SK-N-DZ (cell line): ENCODE results near the gene LRRIQ3.
"Not testable (repeated sequence)": the region's sequence is repeated elsewhere in the genome, so short reads cannot be mapped to it uniquely, and the experiment has no call there.

Experiments
- DNase-seq: peaks from one replicate; pipeline ENCODE4 v3.0.0-alpha.2; 2015; ENCODE audit warnings: low spot score

LRRIQ3 gene

DNA sequence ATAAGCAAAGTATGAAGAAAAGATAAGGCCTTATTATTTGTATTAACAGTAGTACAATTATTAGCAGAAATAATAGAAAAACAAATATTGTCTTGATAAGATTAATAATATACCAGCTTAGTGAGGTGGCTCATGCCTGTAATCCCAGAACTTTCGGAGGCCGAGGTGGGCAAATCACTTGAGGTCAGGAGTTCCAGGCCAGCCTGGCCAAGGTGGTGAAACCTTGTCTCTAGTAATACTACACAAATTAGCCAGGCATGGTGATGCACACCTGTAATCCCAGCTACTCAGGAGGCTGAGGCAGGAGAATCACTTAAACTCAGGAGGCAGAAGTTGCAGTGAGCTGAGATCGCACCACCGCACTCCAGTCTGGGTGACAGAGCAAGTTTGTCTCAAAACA, 80.6 kb downstream of the LRRIQ3 start:
- DNase-seq, result not testable (repeated sequence)

DNA sequence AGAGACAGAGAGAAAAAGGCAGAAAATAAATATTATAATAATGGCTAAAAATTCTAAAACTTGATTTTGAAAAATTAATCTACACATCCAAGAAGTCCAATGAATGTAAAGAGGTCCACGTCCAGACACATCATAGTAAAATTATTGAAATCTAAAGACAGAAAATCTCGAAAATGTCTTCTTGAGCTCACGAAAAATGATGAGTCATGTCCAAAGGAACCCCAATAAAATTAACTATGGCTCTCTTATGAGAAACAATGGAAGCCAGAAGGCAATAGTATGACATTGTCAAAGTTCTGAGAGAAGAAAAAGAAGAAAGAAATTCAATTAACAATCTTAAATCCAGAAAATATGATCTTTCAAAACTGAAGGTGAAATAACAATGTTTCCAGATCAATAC, 84.6 kb downstream of the LRRIQ3 start:
- no peak for DNase-seq

GRCh38 chr1:74107394-74107793, 90.6 kb downstream of the LRRIQ3 start:
- DNase-seq, result no peak

DNA sequence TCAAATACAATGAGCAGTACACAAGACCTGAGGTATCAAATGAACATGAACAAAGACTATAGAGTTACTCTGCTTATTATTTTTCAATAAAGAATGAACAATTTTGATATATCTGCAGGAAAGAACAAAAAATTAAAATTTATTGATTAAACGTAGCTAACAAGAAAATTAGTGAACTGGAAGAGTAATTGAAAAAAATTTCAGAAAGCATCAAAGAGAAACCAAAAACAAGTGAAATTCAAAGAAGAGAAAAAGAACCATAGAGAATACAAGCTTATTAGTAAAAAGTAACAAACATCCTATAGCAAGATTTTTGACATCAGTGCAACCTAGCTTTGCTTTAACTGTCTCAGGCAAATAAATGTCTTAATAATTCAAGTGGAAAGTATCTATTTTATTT, 106.6 kb downstream of the LRRIQ3 start:
- no peak for DNase-seq

DNA sequence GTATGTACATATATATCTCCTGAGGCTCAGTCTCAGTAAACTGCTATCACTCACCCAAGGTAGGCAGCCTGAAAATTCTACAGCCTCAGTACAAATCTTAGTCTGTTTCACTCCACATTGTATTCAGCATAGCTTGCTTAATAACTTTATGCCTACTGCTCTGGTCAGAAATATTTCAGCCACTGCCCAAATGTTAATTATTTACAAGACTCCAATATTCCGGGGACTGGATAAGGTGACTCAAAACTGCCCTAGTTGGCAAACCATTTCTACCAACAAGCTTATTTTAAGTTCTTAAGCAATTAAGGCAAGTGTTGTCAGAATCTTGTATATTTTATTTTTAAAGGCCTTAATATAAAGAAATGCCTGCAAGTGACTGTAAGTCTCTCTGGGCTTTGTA, 114.8 kb downstream of the LRRIQ3 start:
- no peak for DNase-seq

DNA sequence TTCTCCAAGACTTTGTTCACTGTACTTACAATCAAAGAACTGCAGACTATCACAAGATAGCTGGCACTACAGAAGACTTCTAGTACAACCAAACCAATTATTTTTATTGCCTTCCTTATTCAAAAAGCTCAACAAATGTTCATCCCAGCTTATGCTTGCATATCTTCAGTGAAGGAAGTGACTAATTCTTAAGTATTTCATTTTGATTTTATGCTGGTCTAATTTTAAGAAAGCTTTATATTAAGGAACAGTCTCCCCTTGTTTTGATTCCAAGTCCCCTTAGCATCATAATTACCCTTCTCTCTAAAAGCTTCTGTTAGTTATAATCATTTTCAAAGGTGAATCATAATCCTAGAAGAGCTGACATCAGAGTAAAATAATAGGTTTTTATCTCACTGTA, 132.9 kb downstream of the LRRIQ3 start:
- no peak for DNase-seq

GRCh38 chr1:74057719-74058118, 140.3 kb downstream of the LRRIQ3 start:
- DNase-seq, result no peak

GRCh38 chr1:74053407-74053806, 144.6 kb downstream of the LRRIQ3 start:
- DNase-seq, result no peak

DNA sequence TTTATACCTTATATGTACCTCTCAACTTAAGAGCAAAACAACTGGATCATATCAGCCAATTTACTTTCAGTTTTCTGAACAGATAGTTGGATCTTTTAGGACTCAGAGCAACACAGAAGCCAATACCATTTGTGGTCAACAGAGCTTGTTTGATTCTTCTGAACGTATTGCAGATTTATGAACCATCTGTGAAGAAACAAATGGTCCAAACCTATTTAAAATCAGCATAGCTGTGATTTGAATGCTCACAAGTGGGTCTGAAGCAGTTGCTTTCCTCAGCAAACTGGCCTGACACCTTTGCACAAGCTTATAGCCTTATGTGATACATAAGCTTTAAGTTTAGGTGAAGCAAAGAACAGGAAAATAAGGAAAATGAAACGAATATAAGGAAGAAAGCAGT, 147.6 kb downstream of the LRRIQ3 start:
- no peak for DNase-seq

DNA sequence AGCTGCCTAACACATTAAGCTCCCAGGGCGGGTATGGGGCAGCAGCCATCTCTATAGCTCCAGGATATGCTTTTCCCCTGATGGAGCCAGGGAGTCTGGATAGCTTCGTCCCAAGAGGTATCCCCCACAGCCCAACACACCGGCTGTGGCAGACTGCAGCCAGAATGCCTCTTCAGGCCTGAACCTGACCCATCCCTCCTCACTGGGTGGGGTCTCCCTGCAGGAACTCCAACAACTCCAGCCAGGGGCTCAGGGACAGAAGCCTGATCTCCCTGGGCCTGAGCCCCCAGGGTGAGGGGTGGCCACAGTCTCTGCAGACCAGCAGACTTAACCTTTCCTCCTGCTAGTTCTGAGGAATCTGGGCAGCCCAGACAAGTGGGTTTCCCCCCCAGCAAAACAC, 159.9 kb downstream of the LRRIQ3 start:
- DNase-seq, result no peak

- no peak for DNase-seq
These were observed 185.4 kb downstream of the LRRIQ3 start for GRCh38 chr1:74012583-74012982.

- no peak for DNase-seq
These were observed 186.2 kb downstream of the LRRIQ3 start for GRCh38 chr1:74011736-74012135.

DNA sequence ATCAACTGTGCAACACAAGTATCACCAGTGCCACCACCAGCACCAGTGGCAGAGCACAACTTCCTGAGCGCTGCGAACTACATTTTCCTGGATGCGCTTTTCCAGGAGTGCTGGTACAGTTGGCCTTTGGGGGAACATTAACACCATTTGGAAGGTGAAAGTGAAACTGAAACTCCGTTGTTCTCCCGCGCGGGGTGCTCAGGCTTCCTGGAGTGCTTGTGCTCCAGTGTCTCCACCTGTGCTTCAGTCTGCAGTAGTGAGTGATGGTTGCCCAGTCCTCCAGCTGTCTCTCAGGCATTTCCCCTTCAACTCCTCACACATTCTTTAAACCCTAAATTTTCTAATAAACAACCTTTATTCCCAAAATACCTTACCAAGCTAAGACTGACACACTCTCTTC, 187.8 kb downstream of the LRRIQ3 start:
- DNase-seq, result no peak

GRCh38 chr1:74005533-74005932, 192.4 kb downstream of the LRRIQ3 start:
- no peak for DNase-seq

- DNase-seq, result no peak
These were observed 194.2 kb downstream of the LRRIQ3 start for GRCh38 chr1:74003806-74004205.

- DNase-seq, result peak; percentile 52
These were observed 199.5 kb downstream of the LRRIQ3 start for GRCh38 chr1:73998348-73998959.

- no peak for DNase-seq
These were observed 217.5 kb downstream of the LRRIQ3 start for GRCh38 chr1:73980324-73981040.

DNA sequence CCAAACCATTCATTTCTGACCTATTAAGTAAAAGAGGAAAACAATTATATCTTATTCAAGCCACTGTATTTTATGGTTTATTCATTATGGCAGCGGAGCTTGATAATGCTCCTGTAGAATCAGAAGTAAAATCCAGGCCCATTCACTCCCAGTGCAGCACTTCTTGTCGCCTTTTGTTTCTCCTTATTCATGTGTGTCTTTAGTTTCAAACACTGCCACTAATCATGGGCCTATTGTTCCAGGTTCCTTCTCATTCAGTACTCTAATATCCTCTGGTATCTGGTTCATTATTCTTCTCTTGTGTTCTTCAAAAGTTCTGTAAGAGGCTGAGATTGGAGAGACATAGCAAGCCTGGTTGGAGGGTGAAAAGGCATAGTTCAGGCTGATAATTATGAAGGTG, 218.3 kb downstream of the LRRIQ3 start:
- DNase-seq, result no peak

- no peak for DNase-seq
These were observed 219.0 kb downstream of the LRRIQ3 start for GRCh38 chr1:73978964-73979363.
